Activated CD4-positive, alpha-beta T cell treated with anti-CD3 and anti-CD28 coated beads, Interleukin-2, amount 50 U/mL, for 48 hours (primary cell): ENCODE data around the gene TMEM178B.
"Not testable (repeated sequence)": the region's sequence is repeated elsewhere in the genome, so short reads cannot be mapped to it uniquely, and the experiment has no call there.

Source experiments
- DNase-seq, 2 experiments: peaks; one replicate each; pipeline ENCODE4 v3.0.0-alpha.2; 2020

The TMEM178B gene

GRCh38 chr7:141073641-141074161, at the start of gene TMEM178B:
Gene TMEM178B (plus strand): TSS chr7:141074064.
- DNase-seq: peak; percentile 26 to 38

DNA sequence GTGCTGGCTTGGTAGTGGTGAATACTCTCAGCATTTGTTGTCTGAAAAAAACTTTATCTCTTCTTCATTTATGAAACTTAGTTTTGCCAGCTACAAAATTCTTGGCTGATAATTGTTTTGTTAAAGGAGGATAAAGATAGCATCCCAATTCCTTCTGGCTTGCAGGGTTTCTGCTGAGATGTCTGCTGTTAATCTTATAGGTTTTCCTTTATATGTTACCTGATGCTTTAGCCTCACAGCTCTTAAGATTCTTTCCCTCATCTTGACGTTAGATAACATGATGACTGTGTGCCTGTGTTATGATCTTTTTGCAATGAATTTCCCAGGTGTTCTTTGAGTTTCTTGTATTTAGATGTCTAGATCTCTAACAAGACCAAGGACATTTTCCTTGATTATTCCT, 49.2 kb upstream of the TMEM178B start:
- DNase-seq: no peak

- DNase-seq: no peak
These were observed 46.8 kb upstream of the TMEM178B start for GRCh38 chr7:141027043-141027442.

DNA sequence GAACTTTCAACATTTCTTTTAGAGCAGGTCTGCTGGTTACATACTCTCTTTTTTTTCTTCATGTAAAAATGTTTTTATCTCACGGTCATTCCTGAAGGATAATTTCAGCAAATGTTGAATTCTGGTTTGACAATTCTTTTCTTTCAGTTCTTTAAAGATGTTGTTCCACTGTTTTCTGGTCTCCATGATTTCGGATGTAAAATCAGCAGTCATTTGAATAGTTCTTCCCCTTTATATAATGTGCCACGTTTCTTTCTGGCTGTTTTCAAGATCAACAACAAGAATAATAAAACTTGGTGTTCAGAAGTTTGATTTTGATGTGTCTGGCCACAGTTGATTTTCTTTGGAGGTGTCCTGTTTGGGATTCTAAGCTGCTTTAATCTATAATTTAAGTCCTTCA, 45.1 kb upstream of the TMEM178B start:
- no peak for DNase-seq

DNA sequence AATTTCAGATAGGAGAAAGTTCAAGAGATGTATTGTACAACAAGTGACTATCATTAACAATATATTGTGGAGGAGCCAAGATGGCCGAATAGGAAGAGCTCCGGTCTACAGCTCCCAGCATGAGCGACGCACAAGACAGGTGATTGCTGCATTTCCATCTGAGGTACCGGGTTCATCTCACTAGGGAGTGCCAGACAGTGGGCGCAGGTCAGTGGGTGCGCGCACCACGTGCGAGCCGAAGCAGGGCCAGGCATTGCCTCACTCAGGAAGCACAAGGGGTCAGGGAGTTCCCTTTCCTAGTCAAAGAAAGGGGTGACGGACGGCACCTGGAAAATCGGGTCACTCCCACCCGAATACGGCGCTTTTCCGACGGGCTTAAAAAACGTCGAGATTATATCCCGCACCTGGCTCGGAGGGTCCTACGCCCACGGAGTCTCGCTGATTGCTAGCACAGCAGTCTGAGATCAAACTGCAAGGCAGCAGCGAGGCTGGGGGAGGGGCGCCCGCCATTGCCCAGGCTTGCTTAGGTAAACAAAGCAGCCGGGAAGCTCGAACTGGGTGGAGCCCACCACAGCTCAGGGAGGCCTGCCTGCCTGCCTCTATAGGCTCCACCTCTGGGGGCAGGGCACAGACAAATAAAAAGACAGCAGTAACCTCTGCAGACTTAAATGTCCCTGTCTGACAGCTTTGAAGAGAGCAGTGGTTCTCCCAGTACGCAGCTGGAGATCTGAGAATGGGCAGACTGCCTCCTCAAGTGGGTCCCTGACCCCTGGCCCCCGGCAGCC, 41.1 kb upstream of the TMEM178B start:
- not testable (repeated sequence) for DNase-seq

DNA sequence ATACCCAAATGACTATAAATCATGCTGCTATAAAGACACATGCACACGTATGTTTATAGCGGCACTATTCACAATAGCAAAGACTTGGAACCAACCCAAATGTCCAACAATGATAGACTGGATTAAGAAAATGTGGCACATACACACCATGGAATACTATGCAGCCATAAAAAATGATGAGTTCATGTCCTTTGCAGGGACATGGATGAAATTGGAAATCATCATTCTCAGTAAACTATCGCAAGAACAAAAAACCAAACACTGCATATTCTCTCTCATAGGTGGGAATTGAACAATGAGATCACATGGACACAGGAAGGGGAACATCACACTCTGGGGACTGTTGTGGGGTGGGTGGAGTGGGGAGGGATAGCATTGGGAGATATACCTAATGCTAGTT, 35.8 kb upstream of the TMEM178B start:
- not testable (repeated sequence) for DNase-seq

DNA sequence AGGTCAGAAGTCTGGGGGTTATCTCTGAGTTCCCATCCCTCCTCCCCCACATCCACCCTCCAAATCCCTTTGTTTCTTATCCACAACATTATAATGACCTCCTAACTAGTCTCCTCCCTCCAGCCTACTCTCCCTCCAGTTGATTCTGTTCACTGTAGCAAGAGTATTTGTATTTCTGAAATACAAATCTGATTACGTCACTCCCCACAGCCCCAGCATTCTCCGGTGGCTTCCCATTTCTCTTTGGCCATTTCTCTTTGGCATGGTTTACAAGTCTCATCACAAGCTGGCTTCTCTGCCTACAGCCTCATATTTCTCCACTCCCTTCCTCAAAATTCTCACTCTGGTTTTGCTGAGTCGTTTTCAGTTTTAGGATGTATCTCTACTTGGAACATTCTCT, 34.5 kb upstream of the TMEM178B start:
- DNase-seq: no peak

- DNase-seq: no peak
These were observed 31.4 kb upstream of the TMEM178B start for GRCh38 chr7:141042222-141043193.

DNA sequence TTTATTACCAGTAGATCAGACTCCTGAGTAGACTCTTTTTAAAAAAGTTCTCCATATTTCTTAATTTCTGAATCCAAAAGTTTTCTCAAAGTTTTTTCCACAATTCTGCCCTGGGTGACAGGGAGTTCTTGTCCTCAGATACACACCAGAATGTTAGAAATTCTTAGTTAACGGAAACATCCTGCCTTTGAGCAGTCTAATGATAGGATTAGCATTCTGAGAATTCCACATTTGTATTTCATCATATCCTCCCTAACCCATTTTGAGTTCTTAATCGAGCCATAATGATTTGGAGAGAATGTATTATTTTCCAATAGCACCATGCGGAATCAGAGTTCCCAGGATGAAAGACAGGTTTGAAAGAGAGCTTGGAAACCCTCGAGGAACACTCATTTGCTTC, 30.2 kb upstream of the TMEM178B start:
- no peak for DNase-seq

- DNase-seq: no peak
These were observed 28.6 kb upstream of the TMEM178B start for GRCh38 chr7:141045126-141045841.

GRCh38 chr7:141045842-141046620, 27.8 kb upstream of the TMEM178B start:
- DNase-seq: no peak

GRCh38 chr7:141053626-141054025, 20.2 kb upstream of the TMEM178B start:
- DNase-seq: peak; percentile 50 to 67

DNA sequence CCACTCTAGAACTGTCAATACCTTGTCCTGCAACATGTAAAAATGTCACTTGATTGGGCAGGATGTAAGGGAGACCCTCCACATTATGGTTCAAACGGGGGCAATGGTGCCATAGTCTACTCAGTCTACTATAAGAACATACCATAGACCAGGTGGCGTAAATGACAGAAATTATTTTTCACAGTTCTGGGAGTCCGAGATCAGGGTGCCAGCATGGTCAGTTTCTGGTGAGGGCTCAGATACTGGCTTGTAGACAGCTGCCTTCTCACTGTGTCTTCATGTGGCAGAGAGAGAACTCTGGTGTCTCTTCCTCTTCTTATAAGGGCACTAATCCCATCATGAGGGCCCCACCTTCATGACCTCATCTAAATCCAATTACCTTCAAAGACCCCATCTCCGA, 18.7 kb upstream of the TMEM178B start:
- DNase-seq: no peak

DNA sequence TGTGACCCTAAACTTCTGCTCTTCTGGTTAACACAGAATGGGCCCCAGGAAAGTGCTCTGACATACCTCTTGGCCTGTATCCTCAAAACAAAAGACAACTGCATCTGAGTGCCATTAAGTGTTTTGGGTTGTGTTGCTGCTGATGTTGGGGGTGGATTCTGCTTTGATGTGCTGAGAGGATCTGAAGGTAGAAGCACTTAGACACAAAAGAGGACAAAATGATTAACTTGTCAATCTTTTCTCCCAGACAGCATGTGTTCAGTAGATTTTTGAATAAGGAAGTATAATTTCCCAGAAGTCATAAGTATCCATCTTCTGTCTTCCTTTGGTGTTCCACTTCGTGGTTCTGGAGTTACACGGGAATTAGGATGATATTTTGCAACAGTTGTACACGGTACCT, 16.1 kb upstream of the TMEM178B start:
- DNase-seq: no peak

- not testable (repeated sequence) for DNase-seq
These were observed 6.0 kb upstream of the TMEM178B start for GRCh38 chr7:141067856-141068255.

GRCh38 chr7:141071260-141071854, 2.5 kb upstream of the TMEM178B start:
- DNase-seq: peak; percentile 61 to 71

- DNase-seq: peak in 1 of 2 experiments; percentile 7
These were observed 1.9 kb upstream of the TMEM178B start for GRCh38 chr7:141071855-141072547.

GRCh38 chr7:141072548-141073172, 1.2 kb upstream of the TMEM178B start:
- peak; percentile 35 to 53 for DNase-seq

- DNase-seq: peak; percentile 22 to 36
These were observed 657 bp upstream of the TMEM178B start for GRCh38 chr7:141073173-141073640.
